ENCODE data around the gene GAREM1. TPM values are rescaled to one million over a fixed set of nuclear protein-coding genes. Genes with fewer than 3 reads are reported as not detected.

The GAREM1 gene
- polyA plus RNA-seq, 1 of the 3 experiments (the other 2 are of a cell fraction) = 2.8 TPM

DNA sequence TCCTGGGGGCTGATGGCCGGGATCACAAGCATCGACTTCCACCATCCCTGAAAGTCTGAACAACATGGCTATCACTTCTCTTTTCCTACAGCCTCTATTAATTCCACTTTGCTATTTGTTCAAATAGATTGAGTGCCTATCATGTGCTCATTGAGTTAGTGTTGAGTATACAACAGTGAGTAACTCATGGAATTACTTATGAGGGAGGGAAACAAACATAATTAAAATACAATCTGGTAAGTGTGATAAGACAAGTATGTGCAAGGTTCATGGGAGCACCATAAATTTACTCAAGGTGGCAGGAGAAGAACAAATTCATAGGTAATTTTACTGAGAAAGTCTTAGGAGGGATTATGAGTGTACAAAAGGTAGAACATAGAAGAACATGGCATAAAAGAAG, 194.4 kb downstream of the GAREM1 start:
- Histone ChIP-seq H3K4me1 (ENCODE audit: control insufficient read depth in 1 of 2, insufficient read depth in 2 of 2, low read depth in 1 of 2, low read length in 1 of 2) (peaks cover 0 to 4% of the 10 kb centered on the region in 2 experiments; a peak in 1 of 4 replicates), H3K9me3 (no peaks in the 10 kb centered on the region), H3K36me3 (replicated peaks in 1 of 2; ENCODE audit: control insufficient read depth in 1 of 2, insufficient read depth in 2 of 2, low read length in 1 of 2) (no peaks in the 10 kb centered on the region), H3K27ac (ENCODE audit: low read depth in 2 of 2, low read length in 1 of 2) (no peak overlapping the region), H3K4me2 (no peak overlapping the region), H3K4me3 (ENCODE audit: low read depth in 2 of 2, low read length in 1 of 2) (no peak overlapping the region), H3K27me3 (ENCODE audit: insufficient read depth) (no peaks in the 10 kb centered on the region), H3F3A (replicated peaks; ENCODE audit: insufficient read depth) (no peaks in the 10 kb centered on the region), H3K79me2 (ENCODE audit: insufficient read depth) (no peaks in the 10 kb centered on the region), H2AFZ (ENCODE audit: low read depth) (no peak overlapping the region), H3K9me2 (no peaks in the 10 kb centered on the region), H4K20me1 (ENCODE audit: insufficient read depth) (no peaks in the 10 kb centered on the region), H3K9ac (no peak overlapping the region)
- CTCF ChIA-PET = interaction anchor here (0.9 to 10.7 kb wide), 7 partner anchors 12 to 275 kb away, joined by 3 to 99 read pairs (median 5); partner anchors contain the start of gene GAREM1
- POLR2A ChIA-PET = no interaction called here
- DNase-seq = no peak
- no peak for TF ChIP-seq MEF2A (IDR thresholded peaks at IDR 0.05; ENCODE audit: borderline replicate concordance, low read depth)
- TF ChIP-seq, protein P1, sequence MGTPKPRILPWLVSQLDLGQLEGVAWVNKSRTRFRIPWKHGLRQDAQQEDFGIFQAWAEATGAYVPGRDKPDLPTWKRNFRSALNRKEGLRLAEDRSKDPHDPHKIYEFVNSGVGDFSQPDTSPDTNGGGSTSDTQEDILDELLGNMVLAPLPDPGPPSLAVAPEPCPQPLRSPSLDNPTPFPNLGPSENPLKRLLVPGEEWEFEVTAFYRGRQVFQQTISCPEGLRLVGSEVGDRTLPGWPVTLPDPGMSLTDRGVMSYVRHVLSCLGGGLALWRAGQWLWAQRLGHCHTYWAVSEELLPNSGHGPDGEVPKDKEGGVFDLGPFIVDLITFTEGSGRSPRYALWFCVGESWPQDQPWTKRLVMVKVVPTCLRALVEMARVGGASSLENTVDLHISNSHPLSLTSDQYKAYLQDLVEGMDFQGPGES (IDR thresholded peaks at IDR 0.05; ENCODE audit: low read depth, low read length) = no peak
- no peak for TF ChIP-seq FOSL2 (IDR thresholded peaks at IDR 0.05; ENCODE audit: borderline replicate concordance, low read depth)
- TF ChIP-seq NRF1 (IDR thresholded peaks at IDR 0.05; ENCODE audit: low read depth, low read length) = no peak
- no peak for TF ChIP-seq RCOR1 (IDR thresholded peaks at IDR 0.05; ENCODE audit: low read length)
- TF ChIP-seq RXRA (IDR thresholded peaks at IDR 0.05; ENCODE audit: borderline replicate concordance, low read depth) = no peak
- TF ChIP-seq ELF1 (IDR thresholded peaks at IDR 0.05) = no peak
- TF ChIP-seq GATA2 (CRISPR knock-in tag; IDR thresholded peaks at IDR 0.05) = no peak
- TF ChIP-seq POLR2AphosphoS5 (IDR thresholded peaks at IDR 0.05; ENCODE audit: low read depth, low read length) = no peak
- TF ChIP-seq GABPA (IDR thresholded peaks at IDR 0.05; ENCODE audit: low read depth) = no peak
- no peak for TF ChIP-seq FOXM1 (IDR thresholded peaks at IDR 0.05; ENCODE audit: low read depth)
- no peak for TF ChIP-seq JUND (IDR thresholded peaks at IDR 0.05)
- TF ChIP-seq SMC3 (IDR thresholded peaks at IDR 0.05; ENCODE audit: low read depth, low read length) = no peak
- TF ChIP-seq, protein P2, sequence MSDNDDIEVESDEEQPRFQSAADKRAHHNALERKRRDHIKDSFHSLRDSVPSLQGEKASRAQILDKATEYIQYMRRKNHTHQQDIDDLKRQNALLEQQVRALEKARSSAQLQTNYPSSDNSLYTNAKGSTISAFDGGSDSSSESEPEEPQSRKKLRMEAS (IDR thresholded peaks at IDR 0.05; ENCODE audit: low read depth) = no peak
- no peak for TF ChIP-seq TEAD4 (IDR thresholded peaks at IDR 0.05; ENCODE audit: borderline replicate concordance, insufficient read depth)
- 100% methylated on average over 2 of the region's 2 CpGs for WGBS (ENCODE audit: low lambda C conversion rate)

DNA sequence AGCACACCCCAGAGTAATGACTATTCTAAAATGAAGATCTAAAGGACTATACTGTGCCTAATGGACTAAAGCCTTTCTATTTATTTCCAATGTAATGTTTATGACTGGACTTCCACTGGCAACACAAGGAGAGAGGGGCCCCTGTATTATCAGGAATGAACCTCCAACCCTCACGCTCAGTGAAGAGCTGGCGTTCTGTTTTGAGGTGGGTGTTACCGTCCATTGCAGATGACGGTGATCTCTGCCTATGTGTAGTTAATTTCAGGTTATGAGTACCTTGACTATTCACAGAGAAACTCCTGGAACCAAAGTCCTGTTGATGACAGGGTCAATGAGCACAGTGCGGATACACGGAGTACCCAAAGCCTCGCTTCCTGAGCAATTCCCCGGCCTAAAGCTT, 195.5 kb downstream of the GAREM1 start:
- H3K9me3 ChIP-seq = no peaks in the 10 kb centered on the region
- H3K9ac ChIP-seq = no peak overlapping the region
- H4K20me1 ChIP-seq (ENCODE audit: insufficient read depth) = no peaks in the 10 kb centered on the region
- H2AFZ ChIP-seq (ENCODE audit: low read depth) = no peak overlapping the region
- peaks cover 0 to 4% of the 10 kb centered on the region in 2 experiments; a peak in 1 of 4 replicates for H3K4me1 ChIP-seq (ENCODE audit: control insufficient read depth in 1 of 2, insufficient read depth in 2 of 2, low read depth in 1 of 2, low read length in 1 of 2)
- ChIA-PET POLR2A (no interaction called here), CTCF (interaction anchor here (1.3 to 10.7 kb wide), 3 partner anchors 15 to 274 kb away, joined by 5 to 99 read pairs (median 49); partner anchors contain the start of gene GAREM1)
- H3F3A ChIP-seq (replicated peaks; ENCODE audit: insufficient read depth) = no peaks in the 10 kb centered on the region
- no peak for TF ChIP-seq SIN3A (IDR thresholded peaks at IDR 0.05; ENCODE audit: borderline replicate concordance, low read depth, low read length)
- TF ChIP-seq SMC3 (IDR thresholded peaks at IDR 0.05; ENCODE audit: low read depth, low read length) = no peak
- DNase-seq = no peak
- H3K4me3 ChIP-seq (ENCODE audit: low read depth in 2 of 2, low read length in 1 of 2) = no peak overlapping the region
- no peaks in the 10 kb centered on the region for H3K36me3 ChIP-seq (replicated peaks in 1 of 2; ENCODE audit: control insufficient read depth in 1 of 2, insufficient read depth in 2 of 2, low read length in 1 of 2)
- H3K79me2 ChIP-seq (ENCODE audit: insufficient read depth) = no peaks in the 10 kb centered on the region
- 97% methylated on average over 7 of the region's 8 CpGs for WGBS (ENCODE audit: low lambda C conversion rate)
- H3K27ac ChIP-seq (ENCODE audit: low read depth in 2 of 2, low read length in 1 of 2) = no peak overlapping the region
- H3K4me2 ChIP-seq = no peak overlapping the region
- no peaks in the 10 kb centered on the region for H3K9me2 ChIP-seq
- H3K27me3 ChIP-seq (ENCODE audit: insufficient read depth) = no peaks in the 10 kb centered on the region
